Mesenchymal stem cell (in vitro differentiated cells and primary cell): ENCODE measurements around the gene TEK.
A peak's percentile ranks its signal among the peaks of the same experiment; 100 is the strongest.

ENCODE experiments used
- DNase-seq: peaks from one replicate; pipeline ENCODE4 v3.0.0-alpha.2; 2013
- H2AFZ ChIP-seq: one replicate; pipeline ENCODE4 v1.6.1; 2013; ENCODE audit warnings: low read depth, mild to moderate bottlenecking, control low read depth, inconsistent platforms, low read length, moderate library complexity
- H2AK5ac ChIP-seq: 2 replicates; pipeline ENCODE4 v1.6.1; 2013; ENCODE audit warnings: low read length, moderate library complexity, mild to moderate bottlenecking, inconsistent platforms; ENCODE audit not compliant: severe bottlenecking
- H2BK120ac ChIP-seq: one replicate; pipeline ENCODE4 v1.6.1; 2013; ENCODE audit warnings: low read depth, mild to moderate bottlenecking, inconsistent platforms, low read length, moderate library complexity
- H2BK12ac ChIP-seq, 2 experiments: one replicate each; pipeline ENCODE4 v1.6.1; 2013; ENCODE audit warnings: inconsistent platforms in 2 of 2, low read length in 2 of 2, mild to moderate bottlenecking in 2 of 2, moderate library complexity in 2 of 2, control low read depth in 1 of 2
- H2BK15ac ChIP-seq: one replicate; pipeline ENCODE4 v1.6.1; 2013; ENCODE audit warnings: mild to moderate bottlenecking, low read depth, inconsistent platforms; ENCODE audit not compliant: poor library complexity, severe bottlenecking
- H2BK5ac ChIP-seq: 2 replicates; pipeline ENCODE4 v1.6.1; 2013; ENCODE audit warnings: low read depth, mild to moderate bottlenecking, low read length, control low read depth, inconsistent platforms; ENCODE audit not compliant: poor library complexity, severe bottlenecking
- H3K14ac ChIP-seq, 2 experiments: one replicate each; pipeline ENCODE4 v1.6.1; 2013; ENCODE audit warnings: inconsistent platforms in 2 of 2, low read length in 2 of 2, control low read depth in 1 of 2, mild to moderate bottlenecking in 1 of 2, moderate library complexity in 1 of 2
- H3K18ac ChIP-seq, 2 experiments: one replicate each; pipeline ENCODE4 v1.6.1; 2013; ENCODE audit warnings: inconsistent platforms in 2 of 2, low read length in 2 of 2, control low read depth in 1 of 2, low read depth in 1 of 2, mild to moderate bottlenecking in 1 of 2
- H3K23ac ChIP-seq, 2 experiments: one replicate each; pipeline ENCODE4 v1.6.1; 2013; ENCODE audit warnings: inconsistent platforms in 2 of 2, low read length in 2 of 2, mild to moderate bottlenecking in 2 of 2, moderate library complexity in 2 of 2, control low read depth in 1 of 2
- H3K27ac ChIP-seq: 2 replicates; pipeline ENCODE4 v1.5.1; 2013; ENCODE audit warnings: mild to moderate bottlenecking, moderate library complexity, low read length, control low read depth, inconsistent platforms; ENCODE audit not compliant: poor library complexity, severe bottlenecking
- H3K27me3 ChIP-seq, 2 experiments: 2 replicates each; pipeline versions ENCODE4 v1.6.1 to v1.7.0; 2013; ENCODE audit warnings: low read length in 2 of 2, mild to moderate bottlenecking in 2 of 2, moderate library complexity in 2 of 2, control low read depth in 1 of 2, inconsistent platforms in 1 of 2; ENCODE audit not compliant: control insufficient read depth in 1 of 2, insufficient read depth in 1 of 2
- H3K36me3 ChIP-seq, 2 experiments: 2 replicates each; pipeline versions ENCODE4 v1.6.1 to v1.7.0; 2013; ENCODE audit warnings: low read length in 2 of 2, control low read depth in 1 of 2, inconsistent platforms in 1 of 2, low read depth in 1 of 2, mild to moderate bottlenecking in 1 of 2; ENCODE audit not compliant: insufficient read depth in 2 of 2, control insufficient read depth in 1 of 2
- H3K4ac ChIP-seq, 2 experiments: one replicate each; pipeline ENCODE4 v1.6.1; 2013; ENCODE audit warnings: inconsistent platforms in 2 of 2, low read length in 2 of 2, mild to moderate bottlenecking in 2 of 2, moderate library complexity in 2 of 2, control low read depth in 1 of 2, low read depth in 1 of 2
- H3K4me1 ChIP-seq: 2 replicates; pipeline ENCODE4 v1.6.1; 2013; ENCODE audit warnings: low read depth, low read length, control low read depth; ENCODE audit not compliant: control insufficient read depth, insufficient read depth
- H3K4me2 ChIP-seq: 2 replicates; pipeline ENCODE4 v1.6.1; 2013; ENCODE audit warnings: low read length, mild to moderate bottlenecking, inconsistent platforms; ENCODE audit not compliant: poor library complexity, severe bottlenecking
- H3K4me3 ChIP-seq, 2 experiments: 2 replicates each; pipeline versions ENCODE4 v1.5.1 to v1.7.0; 2013; ENCODE audit warnings: low read length in 2 of 2, mild to moderate bottlenecking in 2 of 2, control low read depth in 1 of 2, low read depth in 1 of 2; ENCODE audit not compliant: insufficient read depth in 1 of 2
- H3K79me1 ChIP-seq: replicated peaks from 2 replicates; pipeline ENCODE4 v1.6.1; 2013; ENCODE audit warnings: mild to moderate bottlenecking, control low read depth, low read length, inconsistent platforms; ENCODE audit not compliant: poor library complexity, severe bottlenecking
- H3K9ac ChIP-seq: 2 replicates; pipeline ENCODE4 v1.7.0; 2013; ENCODE audit warnings: mild to moderate bottlenecking, low read length, moderate library complexity
- H3K9me3 ChIP-seq: 2 replicates; pipeline ENCODE4 v1.7.0; 2013; ENCODE audit warnings: mild to moderate bottlenecking, low read length; ENCODE audit not compliant: control insufficient read depth
- H4K8ac ChIP-seq: one replicate; pipeline ENCODE4 v1.6.1; 2013; ENCODE audit warnings: inconsistent platforms, mild to moderate bottlenecking, low read length, moderate library complexity
- H4K91ac ChIP-seq: one replicate; pipeline ENCODE4 v1.6.1; 2013; ENCODE audit warnings: mild to moderate bottlenecking, low read length, inconsistent platforms
- WGBS: methylation state at CpG from one replicate; pipeline ENCODE4 v1.1.7; 2013; ENCODE audit warnings: mixed read lengths; 5-methylcytosine and 5-hydroxymethylcytosine counted together

TEK gene

DNA sequence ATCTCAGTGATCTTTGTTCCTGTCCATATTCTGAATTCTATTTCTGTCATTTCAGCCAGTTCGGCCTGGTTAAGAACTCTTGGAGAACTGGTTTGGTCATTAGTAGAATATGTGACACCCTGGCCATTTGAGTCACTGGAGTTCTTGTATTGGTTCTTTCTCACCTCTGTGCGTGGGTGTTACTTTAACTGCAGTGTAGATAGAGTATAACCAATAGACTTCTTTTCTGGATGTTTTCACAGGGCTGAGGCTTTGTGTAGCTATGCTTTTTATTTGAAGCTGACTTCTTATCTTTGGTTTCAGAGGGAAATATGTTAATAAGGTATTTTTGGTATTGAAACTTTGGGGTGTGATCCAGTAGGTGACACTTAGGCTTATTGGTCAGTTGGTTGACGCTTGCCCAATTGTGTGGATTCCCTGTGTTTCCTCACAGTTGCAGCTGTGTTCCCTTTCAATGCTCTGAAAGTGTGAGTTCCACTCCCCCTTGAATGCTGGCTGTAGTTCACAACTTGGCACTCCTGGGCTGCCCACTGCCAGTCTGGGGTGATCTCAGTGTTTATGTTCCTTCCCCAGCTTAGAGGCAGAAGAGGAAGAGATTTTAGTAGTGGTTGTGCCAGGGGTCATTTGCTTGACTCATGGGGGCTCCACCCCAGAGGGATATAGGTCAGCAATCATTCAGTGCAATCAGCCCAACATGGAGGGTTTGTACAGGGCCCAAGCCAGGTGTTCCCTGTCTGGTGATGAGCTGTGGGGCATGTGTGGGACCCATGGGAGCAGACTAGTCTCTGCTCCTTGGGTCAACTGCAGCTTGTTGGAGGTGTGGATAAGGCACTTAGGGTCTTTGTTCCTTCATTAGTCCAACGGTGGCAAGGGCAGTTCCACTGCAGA, 34.9 kb upstream of the TEK start:
- Histone ChIP-seq H2AFZ (no peak overlapping the region), H3K18ac (no peak overlapping the region), H3K14ac (no peak overlapping the region), H3K9me3 (no peaks in the 10 kb centered on the region), H3K36me3 (no peaks in the 10 kb centered on the region), H3K4ac (no peak overlapping the region), H3K79me1 (no peaks in the 10 kb centered on the region), H3K4me2 (no peak overlapping the region), H3K27me3 (no peaks in the 10 kb centered on the region), H3K23ac (no peak overlapping the region), H2AK5ac (no peak overlapping the region), H4K91ac (no peak overlapping the region), H4K8ac (no peak overlapping the region), H2BK5ac (no peak overlapping the region), H3K4me3 (no peak overlapping the region), H3K27ac (no peak overlapping the region), H2BK12ac (no peak overlapping the region), H2BK120ac (no peak overlapping the region), H3K4me1 (no peaks in the 10 kb centered on the region), H2BK15ac (no peak overlapping the region), H3K9ac (no peak overlapping the region)
- 81% methylated on average over 4 of the region's 4 CpGs for WGBS
- DNase-seq = peak; percentile 13

DNA sequence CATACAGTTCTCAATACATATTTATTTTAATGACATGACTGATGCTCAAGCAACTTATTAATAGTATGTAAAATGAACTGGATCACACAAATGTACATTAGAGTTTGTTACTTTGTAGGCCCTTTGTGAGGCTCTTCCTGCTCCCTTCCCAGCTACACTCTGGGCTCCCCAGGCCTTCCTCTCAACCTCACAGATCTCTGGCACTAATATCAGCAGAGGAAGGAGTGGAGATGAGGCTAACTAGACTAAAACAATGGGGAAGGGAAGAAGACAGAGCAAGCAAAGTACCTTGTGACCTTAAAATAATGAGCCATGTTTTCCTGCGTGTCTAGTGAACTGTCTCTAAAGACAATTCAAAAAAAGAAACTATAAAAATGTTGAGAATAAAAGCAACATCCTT, 30.3 kb upstream of the TEK start:
- no peak overlapping the region for H2BK15ac ChIP-seq
- no peak overlapping the region for H2BK5ac ChIP-seq
- no peak overlapping the region for H3K27ac ChIP-seq
- no peaks in the 10 kb centered on the region for H3K36me3 ChIP-seq
- H2BK12ac ChIP-seq = no peak overlapping the region
- no peaks in the 10 kb centered on the region for H3K27me3 ChIP-seq
- no peak overlapping the region for H3K4me3 ChIP-seq
- H3K4me1 ChIP-seq = no peaks in the 10 kb centered on the region
- H2AFZ ChIP-seq = no peak overlapping the region
- no peak overlapping the region for H2AK5ac ChIP-seq
- H3K9me3 ChIP-seq = no peaks in the 10 kb centered on the region
- no peak overlapping the region for H3K14ac ChIP-seq
- H3K4me2 ChIP-seq = no peak overlapping the region
- H4K8ac ChIP-seq = no peak overlapping the region
- no CpG with 5 or more reads among the region's 1 CpG for WGBS
- H3K4ac ChIP-seq = no peak overlapping the region
- H3K18ac ChIP-seq = no peak overlapping the region
- H3K79me1 ChIP-seq = no peaks in the 10 kb centered on the region
- H3K9ac ChIP-seq = no peak overlapping the region
- no peak overlapping the region for H4K91ac ChIP-seq
- no peak for DNase-seq
- no peak overlapping the region for H2BK120ac ChIP-seq
- no peak overlapping the region for H3K23ac ChIP-seq

- Histone ChIP-seq H2AK5ac (no peak overlapping the region), H4K91ac (no peak overlapping the region), H3K9ac (no peak overlapping the region), H3K9me3 (no peaks in the 10 kb centered on the region), H3K14ac (no peak overlapping the region), H3K27me3 (no peaks in the 10 kb centered on the region), H2BK120ac (no peak overlapping the region), H3K4me2 (no peak overlapping the region), H3K4me3 (no peak overlapping the region), H3K36me3 (no peaks in the 10 kb centered on the region), H3K4me1 (peaks cover 2% of the 10 kb centered on the region), H3K18ac (no peak overlapping the region), H2AFZ (no peak overlapping the region), H2BK5ac (no peak overlapping the region), H3K23ac (no peak overlapping the region), H2BK12ac (no peak overlapping the region), H4K8ac (no peak overlapping the region), H2BK15ac (no peak overlapping the region), H3K4ac (peak overlapping the region in 1 of 2 experiments; percentile 16), H3K79me1 (no peaks in the 10 kb centered on the region), H3K27ac (no peak overlapping the region)
- 100% methylated on average over 2 of the region's 5 CpGs for whole genome bisulfite sequencing
- no peak for DNase-seq
Measured at GRCh38 chr9:27085456-27085855, 23.6 kb upstream of the TEK start.

DNA sequence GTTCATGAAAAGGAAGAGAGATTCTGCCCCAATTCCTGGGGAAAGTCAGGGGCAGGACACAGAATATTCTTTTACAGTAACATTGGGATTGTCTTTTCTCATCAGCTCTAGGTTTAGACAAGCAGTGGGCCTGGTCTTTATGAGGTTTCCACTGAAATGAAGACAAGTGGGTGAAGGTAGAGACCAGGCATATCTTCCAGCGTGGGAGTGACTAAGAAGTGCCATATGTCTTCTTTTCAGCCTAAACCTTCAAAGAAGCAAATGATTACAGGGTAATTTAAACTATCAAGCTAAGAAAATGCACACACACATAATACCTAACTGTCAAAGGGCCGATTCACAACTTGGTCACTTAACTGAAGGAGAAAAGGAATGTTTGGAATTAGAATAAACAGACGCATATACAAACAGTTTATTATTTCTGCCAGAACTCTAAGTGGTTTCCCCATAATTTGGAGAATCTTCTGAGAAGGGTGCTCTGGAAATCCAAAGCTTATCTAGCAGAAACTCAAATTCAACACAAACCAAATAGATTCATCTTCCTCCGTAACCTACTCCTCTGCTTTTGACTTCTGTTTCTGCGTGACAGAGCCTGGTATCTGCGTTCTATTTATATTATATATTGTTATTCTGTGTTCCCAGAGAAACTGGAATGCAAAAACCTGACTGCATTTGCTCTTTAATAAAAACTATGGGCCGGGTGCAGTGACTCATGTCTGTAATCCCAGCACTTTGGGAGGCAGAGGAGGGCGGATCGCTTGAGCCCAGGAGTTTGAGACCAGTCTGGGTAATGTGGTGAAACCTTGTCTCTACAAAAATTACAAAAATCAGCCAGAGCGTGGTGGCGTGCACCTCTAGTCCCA, 22.0 kb upstream of the TEK start:
- Histone ChIP-seq H3K4me1 (peaks cover 2% of the 10 kb centered on the region), H3K27me3 (no peaks in the 10 kb centered on the region), H3K4me3 (no peak overlapping the region), H4K8ac (no peak overlapping the region), H3K4ac (peak overlapping the region in 1 of 2 experiments; percentile 79), H4K91ac (peak overlapping the region; percentile 64), H3K4me2 (no peak overlapping the region), H3K36me3 (no peaks in the 10 kb centered on the region), H2BK15ac (no peak overlapping the region), H2AK5ac (no peak overlapping the region), H2BK12ac (peak overlapping the region in 1 of 2 experiments; percentile 92), H3K27ac (peak overlapping the region; percentile 61), H3K18ac (peak overlapping the region in 1 of 2 experiments; percentile 87), H3K79me1 (no peaks in the 10 kb centered on the region), H2AFZ (no peak overlapping the region), H3K9ac (no peak overlapping the region), H3K23ac (no peak overlapping the region), H3K14ac (no peak overlapping the region), H2BK120ac (no peak overlapping the region), H3K9me3 (no peaks in the 10 kb centered on the region), H2BK5ac (no peak overlapping the region)
- 7% methylated on average over 5 of the region's 11 CpGs for WGBS
- DNase-seq = peak; percentile 95
